Endodermal cell (in vitro differentiated cells): ENCODE results near the gene ATG9B. TPM values are rescaled to one million over a fixed set of nuclear protein-coding genes. Genes with fewer than 3 reads are reported as not detected.

Experiments used
- DNase-seq: peaks from one replicate; pipeline ENCODE4 v3.0.0-alpha.2; 2017
- H3K27ac ChIP-seq: 2 replicates; pipeline ENCODE4 v1.5.1; 2013; ENCODE audit warnings: mild to moderate bottlenecking, low read depth, low read length, moderate library complexity
- H3K27me3 ChIP-seq: 2 replicates; pipeline ENCODE4 v1.6.1; 2013; ENCODE audit warnings: mild to moderate bottlenecking, low read length, moderate library complexity; ENCODE audit not compliant: insufficient read depth, control insufficient read depth, poor library complexity, severe bottlenecking
- H3K36me3 ChIP-seq: 2 replicates; pipeline ENCODE4 v1.7.0; 2013; ENCODE audit warnings: mild to moderate bottlenecking, low read length, moderate library complexity; ENCODE audit not compliant: control insufficient read depth, insufficient read depth
- H3K4me1 ChIP-seq: one replicate; pipeline ENCODE4 v1.7.0; 2013; ENCODE audit warnings: low read length; ENCODE audit not compliant: control insufficient read depth, insufficient read depth
- H3K4me3 ChIP-seq: 2 replicates; pipeline ENCODE4 v1.5.1; 2013; ENCODE audit warnings: mild to moderate bottlenecking, low read length, moderate library complexity
- H3K9ac ChIP-seq: 2 replicates; pipeline ENCODE4 v1.6.1; 2013; ENCODE audit warnings: mild to moderate bottlenecking, low read length, moderate library complexity; ENCODE audit not compliant: poor library complexity, severe bottlenecking; ENCODE audit errors: extremely low read depth
- H3K9me3 ChIP-seq: 2 replicates; pipeline ENCODE4 v1.6.1; 2013; ENCODE audit warnings: mild to moderate bottlenecking, low read length, moderate library complexity; ENCODE audit not compliant: control insufficient read depth
- H3K27ac Mint-ChIP-seq: 2 replicates; pipeline ENCODE4 v1.8.0; 2020; ENCODE audit warnings: mixed read lengths
- H3K27me3 Mint-ChIP-seq: 2 replicates; pipeline ENCODE4 v1.8.0; 2021; ENCODE audit warnings: mild to moderate bottlenecking, mixed read lengths; ENCODE audit not compliant: insufficient read depth
- H3K36me3 Mint-ChIP-seq: 2 replicates; pipeline ENCODE4 v1.8.0; 2020; ENCODE audit warnings: low read depth, mixed read lengths
- H3K4me1 Mint-ChIP-seq: 2 replicates; pipeline ENCODE4 v1.8.0; 2020; ENCODE audit warnings: mixed read lengths
- H3K4me3 Mint-ChIP-seq: 2 replicates; pipeline ENCODE4 v1.8.0; 2020; ENCODE audit warnings: mild to moderate bottlenecking, moderate library complexity, mixed read lengths
- H3K9me3 Mint-ChIP-seq: 2 replicates; pipeline ENCODE4 v1.8.0; 2020; ENCODE audit warnings: mild to moderate bottlenecking, mixed read lengths
- CTCF ChIP-seq: fragments of 200-600 bp; sonication (generic); conservative IDR thresholded peaks from 2 replicates; pipeline ENCODE4 v1.5.0; 2021; ENCODE audit warnings: antibody characterized with exemption, mild to moderate bottlenecking
- WGBS, 2 experiments: methylation state at CpG; one replicate each; pipeline versions ENCODE4 v1.1.5 to v1.1.7; 2013; ENCODE audit warnings: missing lambda C conversion rate in 2 of 2, mixed read lengths in 1 of 2; ENCODE audit not compliant: insufficient coverage in 1 of 2, insufficient read length in 1 of 2; 5-methylcytosine and 5-hydroxymethylcytosine counted together
- total RNA-seq, 2 donors: library from RNA; stranded (reverse); fragmentation: NEBNext Ultra II Directional in 1 of 2; extraction: Animal tissue kit (Norgen Biotek cat#: 25700) in 1 of 2; gene quantifications; 2 replicates in 1 of 2; 3 replicates in 1 of 2; pipeline ENCODE4 v1.2.1, GENCODE V29; 2021

Gene ATG9B
- total RNA-seq, 2 donors from 2014 or later = 2.0 to 3.0 TPM

GRCh38 chr7:150997817-150998216, 26.5 kb downstream of the ATG9B start:
- no peaks in the 10 kb centered on the region for H3K9me3 ChIP-seq
- H3K27ac ChIP-seq = no peak overlapping the region
- H3K27me3 ChIP-seq = no peaks in the 10 kb centered on the region
- Mint-ChIP-seq H3K4me3 (no peak overlapping the region), H3K27ac (no peak overlapping the region), H3K4me1 (no peaks in the 10 kb centered on the region), H3K27me3 (peaks cover 3% of the 10 kb centered on the region), H3K36me3 (no peaks in the 10 kb centered on the region), H3K9me3 (no peaks in the 10 kb centered on the region)
- no peak for TF ChIP-seq CTCF
- 91 to 100% methylated on average over 2 to 5 of the region's 5 CpGs for whole genome bisulfite sequencing, 2 experiments
- H3K4me3 ChIP-seq = no peak overlapping the region
- no peaks in the 10 kb centered on the region for H3K36me3 ChIP-seq
- peak; percentile 31 for DNase-seq
- no peak overlapping the region for H3K9ac ChIP-seq
- H3K4me1 ChIP-seq = peaks cover 6% of the 10 kb centered on the region

- Histone ChIP-seq H3K4me3 (no peak overlapping the region), H3K27ac (no peak overlapping the region), H3K9me3 (no peaks in the 10 kb centered on the region), H3K27me3 (no peaks in the 10 kb centered on the region), H3K36me3 (no peaks in the 10 kb centered on the region), H3K9ac (no peak overlapping the region), H3K4me1 (peaks cover 6% of the 10 kb centered on the region)
- Mint-ChIP-seq H3K4me1 (no peaks in the 10 kb centered on the region), H3K9me3 (no peaks in the 10 kb centered on the region), H3K27ac (no peak overlapping the region), H3K4me3 (no peak overlapping the region), H3K36me3 (no peaks in the 10 kb centered on the region), H3K27me3 (peaks cover 3% of the 10 kb centered on the region)
- no peak for TF ChIP-seq CTCF
- 94% methylated on average over 5 to 8 of the region's 8 CpGs for WGBS, 2 experiments
- DNase-seq = no peak
These were observed 27.2 kb downstream of the ATG9B start for GRCh38 chr7:150997075-150997511.

- Histone ChIP-seq H3K27ac (no peak overlapping the region), H3K4me1 (peaks cover 6% of the 10 kb centered on the region), H3K9ac (no peak overlapping the region), H3K4me3 (no peak overlapping the region), H3K27me3 (no peaks in the 10 kb centered on the region), H3K9me3 (no peaks in the 10 kb centered on the region), H3K36me3 (no peaks in the 10 kb centered on the region)
- Mint-ChIP-seq H3K27ac (no peak overlapping the region), H3K4me1 (no peaks in the 10 kb centered on the region), H3K36me3 (no peaks in the 10 kb centered on the region), H3K9me3 (peaks cover under 1% of the 10 kb centered on the region), H3K27me3 (peaks cover 3% of the 10 kb centered on the region), H3K4me3 (no peak overlapping the region)
- no peak for TF ChIP-seq CTCF
- 44 to 78% methylated on average over 5 to 30 of the region's 31 CpGs for WGBS, 2 experiments
- peak; percentile 65 for DNase-seq
These were observed 27.8 kb downstream of the ATG9B start for GRCh38 chr7:150996376-150997074.
